ENCODE results near the gene FSTL4.
A peak's percentile ranks its signal among the peaks of the same experiment; 100 is the strongest.
"Not testable (repeated sequence)": the region's sequence is repeated elsewhere in the genome, so short reads cannot be mapped to it uniquely, and the experiment has no call there.

Gene FSTL4

DNA sequence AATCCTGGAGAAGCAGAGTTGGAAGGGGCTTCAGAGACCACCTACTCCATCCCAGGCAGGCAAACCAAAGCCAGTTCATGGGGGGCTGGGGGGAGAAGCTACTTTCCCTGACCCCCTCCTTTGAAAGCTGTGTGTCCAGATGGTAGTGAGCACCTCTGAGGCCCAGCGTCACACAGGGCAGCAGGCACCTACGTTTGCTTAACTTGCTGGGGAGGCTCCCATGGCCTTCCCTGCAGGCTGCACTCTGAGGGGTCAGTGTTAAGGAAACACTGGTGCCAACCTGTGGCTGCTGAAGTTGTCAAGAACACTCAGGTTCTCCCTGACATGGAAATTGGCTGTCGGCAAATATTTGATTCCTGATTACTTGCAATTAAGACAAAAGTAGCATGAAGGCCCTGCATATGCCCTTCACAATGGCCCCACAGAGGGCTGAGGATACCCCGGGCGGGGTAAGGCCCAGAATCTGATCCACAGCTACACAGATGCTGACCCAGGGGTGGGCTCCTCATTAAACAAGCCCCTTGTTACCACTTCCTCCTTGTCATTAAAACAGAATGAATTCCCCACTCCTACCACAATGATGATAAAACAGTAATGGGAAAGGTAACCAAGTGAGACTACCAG, 208.5 kb downstream of the FSTL4 start:
- DNase-seq (ENCODE audit: low read depth in 2 of 2), result no peak

DNA sequence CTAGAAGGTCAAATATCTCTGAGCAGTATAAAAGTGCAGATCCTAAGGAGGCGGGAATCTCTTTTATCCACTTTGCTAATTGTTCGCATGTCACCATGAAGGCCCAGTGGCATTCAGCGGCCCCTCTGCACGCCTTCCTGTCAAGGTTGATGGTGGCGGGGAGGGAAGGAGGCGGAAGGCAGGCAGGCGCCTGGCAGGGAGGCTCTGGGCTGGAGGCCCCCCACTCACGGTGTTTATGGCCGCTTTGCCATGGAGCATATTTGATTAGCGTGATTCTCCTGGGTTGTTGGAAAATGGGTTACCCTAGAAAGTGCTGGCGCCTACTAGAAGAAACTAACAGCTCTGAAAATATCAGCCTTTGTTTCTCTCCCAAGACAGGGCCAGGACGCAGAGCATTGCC, 209.6 kb downstream of the FSTL4 start:
- no peak for DNase-seq (ENCODE audit: low read depth in 2 of 2)

- DNase-seq (ENCODE audit: low read depth in 2 of 2), result no peak
These were observed 210.5 kb downstream of the FSTL4 start for GRCh38 chr5:133401731-133402347.

DNA sequence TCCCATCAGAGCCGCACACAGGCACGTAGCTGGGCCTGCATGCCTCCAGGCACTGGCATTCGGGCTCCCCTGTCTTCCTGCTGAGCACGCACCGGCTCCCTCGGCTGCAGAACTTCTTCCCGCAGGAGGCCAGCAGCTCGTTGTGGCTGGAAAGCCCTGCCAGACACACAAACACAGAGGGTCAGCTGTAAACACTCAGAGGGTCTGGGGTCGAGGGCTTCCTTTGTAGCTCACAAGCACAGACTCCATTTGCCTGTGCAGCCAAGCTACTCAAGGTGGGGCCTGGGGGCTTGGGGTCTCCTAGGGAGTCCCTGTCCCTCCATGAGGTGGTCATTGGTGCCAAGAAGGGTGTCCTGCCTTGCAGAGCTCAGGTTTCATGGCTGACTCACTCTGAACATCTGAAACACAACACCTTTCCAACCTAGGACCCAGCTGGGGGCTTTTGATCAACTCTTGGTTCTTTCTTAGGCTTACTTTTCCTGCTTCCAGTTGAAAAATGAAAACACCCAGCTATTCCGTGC, 211.4 kb downstream of the FSTL4 start:
- DNase-seq (ENCODE audit: low read depth in 2 of 2), result no peak

DNA sequence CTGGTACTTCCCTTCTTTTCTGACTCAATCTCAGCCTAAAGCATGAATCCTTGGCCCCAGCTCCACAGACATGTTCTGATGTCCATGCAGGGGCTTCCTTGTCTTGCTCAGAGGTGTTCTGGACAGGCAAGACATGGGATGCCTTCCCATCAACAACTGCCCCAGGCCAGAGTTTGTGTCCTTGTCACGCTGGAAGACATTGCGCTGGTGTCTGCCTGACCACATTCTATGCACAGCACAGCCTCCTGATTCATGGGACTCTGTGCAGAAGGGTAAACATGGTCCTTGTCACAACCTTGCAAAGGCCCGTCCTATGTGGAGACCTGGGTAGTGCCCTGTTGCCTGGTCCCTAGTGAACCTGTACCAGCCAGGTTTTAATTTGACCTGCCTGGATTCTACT, 212.2 kb downstream of the FSTL4 start:
- no peak for DNase-seq (ENCODE audit: low read depth in 2 of 2)

DNA sequence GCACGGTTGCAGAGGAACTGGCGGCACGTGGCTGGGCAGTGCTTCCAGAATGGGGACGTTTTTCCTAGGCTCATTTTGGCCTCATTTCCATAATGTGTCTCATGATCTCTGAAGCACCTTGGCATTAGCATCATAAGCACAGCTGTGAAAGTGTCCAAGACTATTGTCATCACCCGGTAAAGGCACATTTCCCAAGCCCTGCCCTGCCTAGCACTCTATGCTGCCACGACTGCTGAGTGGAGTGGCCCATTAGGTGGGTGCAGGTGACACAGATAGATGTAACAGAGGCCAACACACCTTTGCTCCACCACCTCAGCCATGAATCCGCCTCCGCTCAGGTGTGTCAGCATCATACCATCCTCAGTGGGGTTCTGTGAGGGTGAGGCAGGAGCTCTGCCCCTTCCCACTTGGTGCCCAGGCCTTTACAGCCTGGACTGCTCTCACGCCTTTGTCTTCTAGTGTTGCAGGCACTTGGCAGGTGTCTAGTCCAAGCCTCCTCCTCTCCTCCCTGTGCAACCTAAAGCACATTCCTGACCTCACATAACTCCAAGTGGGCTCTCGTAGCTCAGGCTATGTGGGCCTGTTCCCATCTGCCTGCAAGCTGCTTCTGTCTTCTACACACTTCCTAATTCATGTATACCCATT, 213.0 kb downstream of the FSTL4 start:
- no peak for DNase-seq (ENCODE audit: low read depth in 2 of 2)

DNA sequence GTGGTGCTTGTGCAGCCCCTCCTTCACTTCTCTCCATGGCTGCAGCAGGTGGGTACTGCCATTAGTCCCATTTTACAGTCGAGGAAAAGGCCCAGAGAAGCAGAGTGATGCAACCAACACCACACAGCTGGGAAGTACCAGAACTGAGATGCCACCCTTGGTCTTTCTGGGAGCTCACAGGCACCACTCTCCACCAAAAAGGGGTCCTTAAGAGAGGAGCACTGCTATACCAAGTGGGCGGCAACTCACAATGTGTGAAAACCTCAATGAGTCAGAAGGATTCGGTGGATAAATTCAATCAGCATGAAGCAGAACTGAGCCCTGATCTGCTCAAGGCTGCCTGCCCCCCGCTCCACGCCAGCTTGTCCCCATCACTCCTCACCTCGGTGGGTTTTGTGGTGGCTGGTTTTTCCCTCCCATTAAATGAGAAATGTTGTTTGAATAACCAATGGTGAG, 213.7 kb downstream of the FSTL4 start:
- peak in 1 of 2 donors; percentile 5 for DNase-seq (ENCODE audit: low read depth in 2 of 2)

DNA sequence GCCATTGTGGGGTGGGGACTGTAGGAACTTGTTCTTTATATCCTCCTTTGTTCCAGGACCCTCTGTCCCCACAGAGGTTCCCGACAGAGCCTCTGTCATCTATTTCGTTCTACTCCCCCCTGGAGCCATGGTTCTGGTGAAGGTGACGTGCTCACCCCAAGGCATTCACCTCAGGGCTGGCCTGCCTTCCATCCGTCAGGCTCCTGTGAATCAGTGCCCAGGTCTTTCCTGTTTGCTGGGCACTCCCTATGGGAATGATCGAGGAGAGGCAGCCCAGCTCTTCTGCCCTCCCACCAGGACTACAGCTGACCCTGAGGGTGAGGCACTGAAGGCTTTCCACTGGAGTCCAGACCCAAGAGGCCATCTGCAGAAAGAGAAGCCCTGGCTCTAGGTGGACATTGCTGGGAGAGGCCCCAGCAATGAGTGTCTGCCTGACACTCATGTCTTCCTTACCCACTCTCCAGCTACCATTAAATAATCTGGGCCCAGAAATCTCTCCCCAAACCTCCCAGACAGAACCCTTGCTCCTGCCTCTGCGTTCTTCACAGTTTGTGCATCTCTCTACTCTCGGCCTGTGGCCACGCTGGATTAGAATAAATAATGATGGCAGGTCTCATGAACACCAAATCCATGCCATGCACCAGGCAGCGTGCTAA, 214.2 kb downstream of the FSTL4 start:
- DNase-seq (ENCODE audit: low read depth in 2 of 2), result no peak

DNA sequence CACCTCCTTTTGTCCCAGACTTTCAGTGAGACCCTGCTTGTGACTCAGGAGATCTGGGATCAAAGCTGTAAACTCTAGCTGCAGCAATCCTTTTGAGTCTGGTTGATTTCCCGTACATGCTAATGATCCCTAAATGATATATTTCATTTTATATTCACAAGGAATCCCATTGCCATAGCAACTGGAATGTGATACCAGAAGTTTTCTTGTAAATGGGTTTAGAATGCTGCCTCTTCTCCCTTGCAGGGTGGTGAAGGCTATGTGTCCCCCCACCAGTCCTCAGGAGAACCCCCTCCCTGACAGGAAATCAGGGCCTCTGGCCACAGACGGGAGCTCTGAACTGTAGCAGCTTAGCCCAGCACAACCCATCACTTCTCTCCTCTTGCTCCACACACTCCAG, 215.0 kb downstream of the FSTL4 start:
- DNase-seq (ENCODE audit: low read depth in 2 of 2), result no peak

DNA sequence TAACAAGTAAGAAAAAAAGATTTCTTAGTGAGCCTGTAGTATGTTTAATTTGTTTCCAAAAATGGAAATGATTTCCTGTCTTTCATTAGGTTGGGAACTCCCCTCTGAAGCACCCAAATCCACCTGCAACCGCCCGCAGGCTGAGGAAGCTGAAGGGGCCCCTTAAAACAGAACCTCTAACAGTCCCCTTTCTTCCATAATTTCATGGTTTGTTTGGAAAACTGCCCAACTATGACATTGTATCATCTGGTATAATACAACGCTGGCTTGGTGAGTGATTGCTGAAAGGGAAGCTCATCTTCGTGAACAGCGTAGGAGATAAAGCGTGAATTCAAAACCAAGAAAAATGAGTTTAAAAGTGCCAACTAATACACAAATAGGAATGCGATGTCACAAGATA, 215.5 kb downstream of the FSTL4 start:
- no peak for DNase-seq (ENCODE audit: low read depth in 2 of 2)

- no peak for DNase-seq (ENCODE audit: low read depth in 2 of 2)
These were observed 216.1 kb downstream of the FSTL4 start for GRCh38 chr5:133396187-133396741.

DNA sequence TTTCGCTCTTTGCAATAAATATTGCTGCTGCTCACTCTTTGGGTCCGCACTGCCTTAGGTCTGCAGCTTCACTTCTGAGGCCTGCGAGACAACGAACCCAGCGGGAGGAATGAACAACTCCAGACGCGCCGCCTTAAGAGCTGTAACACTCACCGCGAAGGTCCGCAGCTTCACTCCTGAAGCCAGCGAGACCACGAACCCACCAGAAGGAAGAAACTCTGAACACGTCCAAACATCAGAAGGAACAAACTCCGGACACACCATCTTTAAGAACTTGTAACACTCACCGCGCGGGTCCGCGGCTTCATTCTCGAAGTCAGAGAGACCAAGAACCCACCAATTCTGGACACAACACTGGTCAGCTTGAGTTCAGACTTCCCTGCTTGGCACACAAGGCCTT, 217.1 kb downstream of the FSTL4 start:
- not testable (repeated sequence) for DNase-seq (ENCODE audit: low read depth in 2 of 2)

DNA sequence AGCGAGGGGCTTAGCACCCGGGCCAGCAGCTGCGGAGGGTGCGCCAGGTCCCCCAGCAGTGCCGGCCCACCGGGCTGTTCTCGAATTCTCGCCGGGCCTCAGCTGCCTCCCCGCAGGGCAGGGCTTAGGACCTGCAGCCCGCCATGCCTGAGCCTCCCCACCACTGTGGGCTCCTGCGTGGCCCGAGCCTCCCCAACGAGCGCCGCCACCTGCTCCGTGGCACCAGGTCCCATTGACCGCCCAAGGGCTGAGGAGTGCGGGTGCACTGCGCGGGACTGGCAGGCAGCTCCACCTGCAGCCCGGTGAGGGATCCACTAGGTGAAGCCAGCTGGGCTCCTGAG, 217.9 kb downstream of the FSTL4 start:
- DNase-seq (ENCODE audit: low read depth in 2 of 2), result not testable (repeated sequence)

DNA sequence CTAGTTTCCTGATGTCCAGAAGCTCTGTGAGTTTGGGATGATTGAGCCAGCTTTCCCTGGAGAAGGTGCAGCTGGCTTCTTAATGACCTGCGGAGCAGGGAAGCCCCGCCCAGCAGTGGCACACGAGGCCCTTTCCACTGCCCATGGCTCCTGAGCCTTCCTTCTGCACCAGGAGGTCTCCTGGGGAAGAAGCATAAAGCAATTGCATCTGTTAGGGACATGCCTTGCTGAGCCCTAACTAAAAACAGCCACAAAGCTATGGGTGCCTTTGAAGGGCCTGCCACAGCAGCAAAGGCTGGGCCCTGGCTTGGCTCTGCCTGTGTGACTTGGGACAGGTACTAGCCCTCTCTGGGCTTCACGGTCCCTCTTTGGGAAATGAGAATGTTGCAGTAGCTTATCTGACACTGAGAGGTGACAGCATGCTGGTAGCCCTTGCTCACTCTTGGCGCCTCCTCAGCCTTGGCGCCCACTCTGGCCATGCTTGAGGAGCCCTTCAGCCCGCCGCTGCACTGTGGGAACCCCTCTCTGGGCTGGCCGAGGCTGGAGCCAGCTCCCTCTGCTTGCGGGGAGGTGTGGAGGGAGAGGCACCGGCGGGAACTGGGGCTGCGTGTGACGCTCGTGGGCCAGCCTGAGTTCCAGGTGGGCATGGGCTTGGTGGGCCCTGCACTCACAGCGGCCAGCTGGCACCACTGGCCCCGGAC, 218.4 kb downstream of the FSTL4 start:
- no peak for DNase-seq (ENCODE audit: low read depth in 2 of 2)

- DNase-seq (ENCODE audit: low read depth in 2 of 2), result no peak
These were observed 219.9 kb downstream of the FSTL4 start for GRCh38 chr5:133392448-133392847.

DNA sequence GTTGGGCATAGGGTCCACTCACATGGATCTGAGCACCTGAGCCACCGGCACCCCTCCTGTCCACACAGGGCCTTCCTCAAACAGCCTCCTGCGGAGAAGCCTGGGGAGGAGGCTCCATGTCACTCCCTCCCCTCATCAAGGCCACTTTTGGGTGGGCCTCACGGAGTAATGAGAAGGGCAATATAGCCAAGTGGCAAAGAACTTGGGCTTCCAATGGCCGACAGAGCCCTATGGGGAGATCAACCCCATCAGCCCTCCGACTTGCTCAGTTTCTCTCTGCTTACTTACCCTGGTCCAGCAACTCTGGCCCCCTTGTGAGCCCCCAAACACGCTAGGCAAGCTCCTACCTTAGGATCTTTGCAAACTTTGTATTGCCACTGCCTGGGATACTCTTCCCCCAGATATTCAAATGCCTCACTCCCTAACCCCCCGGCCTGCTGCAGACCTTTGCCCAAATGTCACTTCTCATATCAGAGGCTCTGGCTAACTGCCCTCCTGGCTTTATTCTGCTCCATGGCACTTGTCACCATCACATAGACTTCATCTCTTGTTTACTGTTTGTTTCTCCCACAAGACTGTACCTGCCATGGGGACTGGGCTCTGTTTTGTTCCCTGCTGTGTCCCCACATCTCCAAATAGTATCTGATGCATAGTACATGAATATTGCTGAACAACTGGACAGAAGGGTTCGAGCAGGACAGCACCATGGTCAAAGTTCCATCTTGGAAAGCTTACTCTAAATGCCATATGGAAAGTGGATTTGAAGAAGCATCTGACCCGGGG, 220.8 kb downstream of the FSTL4 start:
- no peak for DNase-seq (ENCODE audit: low read depth in 2 of 2)

DNA sequence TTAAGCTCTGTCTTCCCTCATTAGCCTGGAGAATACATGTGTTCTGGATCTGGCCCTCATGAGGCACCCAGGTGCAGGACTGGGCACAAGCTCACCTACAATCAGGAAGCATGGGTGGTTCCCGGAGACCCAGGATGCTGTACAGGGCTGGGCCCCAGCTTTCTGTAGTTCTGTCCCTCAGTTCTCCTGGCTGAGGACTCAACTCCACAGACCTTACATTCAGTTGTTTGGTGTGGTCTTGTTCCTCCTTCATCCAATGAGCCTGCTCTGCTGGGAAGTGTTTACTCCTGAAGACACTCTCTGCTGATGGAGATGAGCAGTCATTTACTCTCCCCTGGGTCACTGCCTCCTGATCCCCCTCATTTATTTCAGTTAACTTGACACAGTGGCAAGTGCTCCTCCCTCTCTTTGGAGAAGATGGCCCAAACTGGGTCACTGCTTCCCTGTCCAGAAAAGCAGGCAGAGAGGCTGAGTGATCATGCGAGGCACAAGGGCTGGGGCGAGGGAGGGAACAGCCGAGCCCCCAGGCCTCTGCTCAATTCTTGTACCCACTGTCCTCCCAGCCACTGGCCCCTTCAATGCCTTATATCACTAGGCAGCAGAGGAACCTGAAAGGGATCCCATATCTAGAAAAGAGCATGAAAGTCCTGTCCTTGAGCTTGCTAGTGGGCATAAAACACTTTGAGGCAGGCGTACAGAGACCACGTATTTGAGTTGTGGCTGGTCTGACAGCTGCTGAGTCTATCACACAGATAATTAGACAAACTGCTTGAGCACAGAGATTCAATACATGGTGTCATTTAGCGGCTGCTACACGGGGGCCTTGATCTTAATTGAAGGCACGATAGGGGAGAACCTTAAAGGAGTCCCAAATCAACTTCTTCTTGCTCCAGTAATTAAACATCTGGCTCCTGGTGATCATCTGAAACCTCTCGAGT, 221.7 kb downstream of the FSTL4 start:
- DNase-seq (ENCODE audit: low read depth in 2 of 2), result no peak

DNA sequence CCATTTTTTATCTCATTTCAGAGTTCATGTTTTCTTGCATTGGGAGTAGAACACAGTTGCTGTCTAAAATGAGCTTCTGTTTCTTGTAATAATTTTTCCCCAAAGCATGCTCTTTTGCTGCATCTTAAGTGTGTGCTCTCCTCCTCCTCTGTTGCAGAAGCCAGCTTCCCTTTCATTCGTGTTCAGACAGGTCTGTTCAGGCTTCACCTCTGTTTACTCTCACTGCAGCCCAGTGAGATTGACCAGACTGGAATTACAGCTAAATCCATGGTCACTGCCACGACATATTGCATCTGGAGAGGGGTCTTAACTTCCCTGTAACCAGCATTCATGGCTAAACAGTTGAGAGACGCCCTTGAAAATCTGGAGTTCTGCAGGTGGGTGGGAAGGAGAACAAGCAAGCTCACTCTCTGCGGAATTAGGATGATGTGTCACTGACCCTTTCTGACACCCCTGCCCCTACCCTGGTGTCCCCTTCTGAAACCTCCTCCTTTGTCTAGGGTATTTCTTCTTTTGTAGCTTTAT, 223.2 kb downstream of the FSTL4 start:
- no peak for DNase-seq (ENCODE audit: low read depth in 2 of 2)

GRCh38 chr5:133387621-133388020, 224.7 kb downstream of the FSTL4 start:
- no peak for DNase-seq (ENCODE audit: low read depth in 2 of 2)

- DNase-seq (ENCODE audit: low read depth in 2 of 2), result no peak
These were observed 225.2 kb downstream of the FSTL4 start for GRCh38 chr5:133387091-133387490.
